COR-L47 (cell line): ENCODE data around the gene PPIL1.
"Not testable (repeated sequence)": the region's sequence is repeated elsewhere in the genome, so short reads cannot be mapped to it uniquely, and the experiment has no call there.

Experiments
- DNase-seq: peaks from one replicate; lab custom pipeline; 2025; lab: John Stamatoyannopoulos, UW

Gene PPIL1

GRCh38 chr6:36874443-36875249 lies at the start of gene PPIL1:
Gene PPIL1 (minus strand): TSS chr6:36874803. CDS start chr6:36874772, 31 bp downstream.
- DNase-seq = peak; percentile 100

- DNase-seq = no peak
Observed at GRCh38 chr6:36924131-36924530, 49.5 kb upstream of the PPIL1 start.

- DNase-seq = no peak
Observed at GRCh38 chr6:36920546-36920945, 45.9 kb upstream of the PPIL1 start.

GRCh38 chr6:36920049-36920448 lies 45.4 kb upstream of the PPIL1 start:
- DNase-seq = no peak

GRCh38 chr6:36917541-36918193 lies 43.1 kb upstream of the PPIL1 start:
- no peak for DNase-seq

GRCh38 chr6:36916126-36916525 lies 41.5 kb upstream of the PPIL1 start:
- DNase-seq = no peak

GRCh38 chr6:36915599-36915998 lies 41.0 kb upstream of the PPIL1 start:
- no peak for DNase-seq

- no peak for DNase-seq
Observed at GRCh38 chr6:36914227-36914794, 39.7 kb upstream of the PPIL1 start.

GRCh38 chr6:36913082-36913481 lies 38.5 kb upstream of the PPIL1 start:
- DNase-seq = no peak

GRCh38 chr6:36912586-36912985 lies 38.0 kb upstream of the PPIL1 start:
- no peak for DNase-seq

GRCh38 chr6:36912030-36912454 lies 37.4 kb upstream of the PPIL1 start:
- DNase-seq = no peak

GRCh38 chr6:36908747-36909146 lies 34.1 kb upstream of the PPIL1 start:
- no peak for DNase-seq

- DNase-seq = no peak
Observed at GRCh38 chr6:36907781-36908180, 33.2 kb upstream of the PPIL1 start.

GRCh38 chr6:36906539-36907325 lies 32.1 kb upstream of the PPIL1 start:
- peak; percentile 83 for DNase-seq

- DNase-seq = no peak
Observed at GRCh38 chr6:36904851-36905393, 30.3 kb upstream of the PPIL1 start.

- no peak for DNase-seq
Observed at GRCh38 chr6:36904114-36904513, 29.5 kb upstream of the PPIL1 start.

- DNase-seq = no peak
Observed at GRCh38 chr6:36897609-36898008, 23.0 kb upstream of the PPIL1 start.

- no peak for DNase-seq
Observed at GRCh38 chr6:36893976-36894932, 19.7 kb upstream of the PPIL1 start.

- DNase-seq = not testable (repeated sequence)
Observed at GRCh38 chr6:36891153-36891552, 16.6 kb upstream of the PPIL1 start.

GRCh38 chr6:36890112-36890663 lies 15.6 kb upstream of the PPIL1 start:
- no peak for DNase-seq
